GM18870 (cell line): ENCODE results near the gene CAPN6.

Source experiments
- ATAC-seq: cut with Tn5 transposase; IDR thresholded peaks from one replicate; pipeline ENCODE4 v1.9.1; 2021; ENCODE audit warnings: moderate library complexity; ENCODE audit not compliant: unreplicated experiment

The CAPN6 gene, protein sequence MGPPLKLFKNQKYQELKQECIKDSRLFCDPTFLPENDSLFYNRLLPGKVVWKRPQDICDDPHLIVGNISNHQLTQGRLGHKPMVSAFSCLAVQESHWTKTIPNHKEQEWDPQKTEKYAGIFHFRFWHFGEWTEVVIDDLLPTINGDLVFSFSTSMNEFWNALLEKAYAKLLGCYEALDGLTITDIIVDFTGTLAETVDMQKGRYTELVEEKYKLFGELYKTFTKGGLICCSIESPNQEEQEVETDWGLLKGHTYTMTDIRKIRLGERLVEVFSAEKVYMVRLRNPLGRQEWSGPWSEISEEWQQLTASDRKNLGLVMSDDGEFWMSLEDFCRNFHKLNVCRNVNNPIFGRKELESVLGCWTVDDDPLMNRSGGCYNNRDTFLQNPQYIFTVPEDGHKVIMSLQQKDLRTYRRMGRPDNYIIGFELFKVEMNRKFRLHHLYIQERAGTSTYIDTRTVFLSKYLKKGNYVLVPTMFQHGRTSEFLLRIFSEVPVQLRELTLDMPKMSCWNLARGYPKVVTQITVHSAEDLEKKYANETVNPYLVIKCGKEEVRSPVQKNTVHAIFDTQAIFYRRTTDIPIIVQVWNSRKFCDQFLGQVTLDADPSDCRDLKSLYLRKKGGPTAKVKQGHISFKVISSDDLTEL

GRCh38 chrX:111270339-111270738 lies at the start of gene CAPN6:
CAPN6 (minus strand) TSS chrX:111270483; CDS start chrX:111263936, 6,547 bp downstream.
- no peak for ATAC-seq

DNA sequence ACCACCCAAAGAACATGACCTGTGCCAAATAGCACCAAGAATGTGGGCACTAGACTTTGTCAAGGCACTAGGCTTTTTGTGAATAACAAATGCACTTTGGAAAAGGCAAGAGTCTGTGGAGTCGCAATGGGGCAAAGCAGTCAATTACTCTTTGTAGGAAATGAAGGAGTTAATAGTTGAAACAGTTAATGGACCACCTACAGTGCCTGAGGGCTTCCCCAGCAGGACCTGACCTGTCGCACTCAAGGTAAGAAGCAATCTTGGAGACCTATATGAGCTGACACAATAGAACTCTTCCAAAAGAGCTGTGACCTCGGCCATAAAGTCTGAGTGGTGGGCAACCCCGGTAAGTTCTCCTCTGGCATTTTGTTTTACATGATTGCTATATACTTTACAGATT lies 49.2 kb upstream of the CAPN6 start:
- ATAC-seq, result no peak

DNA sequence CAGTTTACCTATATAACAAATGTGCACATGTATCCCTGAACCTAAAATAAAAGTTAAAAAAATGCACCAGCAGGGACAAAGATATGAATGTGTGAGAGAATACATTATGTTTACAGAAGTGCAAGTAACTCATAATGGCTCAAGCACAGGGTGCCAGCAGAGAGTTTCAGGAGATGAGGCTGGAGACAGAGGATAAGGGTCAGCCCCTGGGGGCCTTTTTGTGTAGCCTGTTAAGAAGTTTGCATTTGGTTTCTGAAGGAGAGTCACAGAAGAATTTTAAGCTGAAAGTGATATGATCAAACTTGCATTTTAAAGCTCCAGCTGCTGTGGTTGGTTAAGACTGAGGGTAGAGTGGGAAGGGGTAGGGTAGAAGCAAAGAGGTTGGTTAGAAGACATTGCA lies 48.6 kb upstream of the CAPN6 start:
- no peak for ATAC-seq

- no peak for ATAC-seq
These were observed 38.8 kb upstream of the CAPN6 start for GRCh38 chrX:111309083-111309482.

DNA sequence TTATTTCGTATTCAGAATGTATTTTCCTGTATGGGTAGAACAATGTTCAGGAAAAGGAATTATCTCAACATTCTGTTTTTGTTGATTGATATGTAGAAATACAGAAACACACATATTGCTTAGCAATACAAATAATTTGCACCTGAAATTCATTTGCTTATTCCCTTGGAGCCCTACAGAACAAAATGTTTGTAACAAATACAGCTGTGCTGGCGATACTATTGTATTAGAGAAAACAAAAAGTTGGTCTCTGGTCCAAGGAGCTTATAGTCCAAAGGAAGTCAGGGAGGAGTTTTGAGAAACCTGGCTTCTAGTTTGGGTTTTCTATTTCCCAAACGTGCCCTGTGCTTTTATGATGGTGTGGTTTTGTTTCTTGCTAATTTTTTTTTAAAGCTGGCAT lies 37.8 kb upstream of the CAPN6 start:
- ATAC-seq, result no peak

DNA sequence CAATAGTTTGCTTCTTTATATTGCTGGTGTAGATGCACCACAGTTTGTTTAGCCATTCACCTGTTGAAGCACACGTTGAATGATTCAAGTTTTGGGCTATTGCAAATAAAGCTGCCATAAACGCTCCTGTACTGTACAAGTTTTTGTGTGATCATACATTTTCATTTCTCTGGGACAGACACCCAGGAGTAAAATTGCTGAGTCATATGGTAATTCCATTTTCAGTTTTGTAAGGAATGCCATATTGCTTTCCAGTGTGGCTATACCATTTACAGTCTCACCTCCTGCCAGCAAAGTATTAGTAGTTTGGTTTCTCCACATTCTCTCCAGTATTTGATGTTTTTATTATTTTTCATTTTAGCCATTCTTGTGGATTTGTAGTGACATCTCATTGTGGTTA lies 32.0 kb upstream of the CAPN6 start:
- ATAC-seq, result no peak

GRCh38 chrX:111288841-111289240 lies 18.6 kb upstream of the CAPN6 start:
- ATAC-seq, result no peak

DNA sequence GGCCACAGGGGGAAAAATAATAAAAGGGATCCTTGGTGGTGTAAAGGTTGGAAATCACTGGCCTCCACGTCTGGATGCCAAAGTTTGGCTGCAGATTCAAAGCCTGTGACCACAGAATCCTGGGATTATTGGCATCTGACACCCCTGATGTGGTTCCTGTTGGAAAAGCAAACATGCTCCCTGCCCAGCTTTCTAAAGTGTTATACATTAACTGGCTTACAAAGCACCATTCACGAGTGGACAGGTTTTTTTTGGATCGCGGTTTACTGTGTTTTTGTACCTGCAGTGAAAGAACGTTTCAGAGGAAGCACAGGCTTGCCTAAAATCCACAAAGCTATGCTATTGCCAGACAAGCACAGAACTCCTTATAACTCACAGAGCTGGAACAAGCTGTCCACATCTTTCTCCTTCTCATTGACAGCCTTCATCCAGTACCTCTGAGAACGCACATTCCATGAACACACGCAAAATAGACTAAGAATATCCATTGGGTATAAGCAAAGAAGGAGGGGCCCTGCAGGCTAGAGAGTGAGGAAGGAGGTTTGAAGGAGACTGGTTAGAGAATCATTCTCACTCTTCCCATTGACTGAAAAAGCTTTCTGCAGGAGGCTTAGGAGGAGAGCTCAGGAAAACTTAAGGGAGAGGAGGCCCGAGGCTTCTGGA lies 14.5 kb upstream of the CAPN6 start:
- no peak for ATAC-seq

DNA sequence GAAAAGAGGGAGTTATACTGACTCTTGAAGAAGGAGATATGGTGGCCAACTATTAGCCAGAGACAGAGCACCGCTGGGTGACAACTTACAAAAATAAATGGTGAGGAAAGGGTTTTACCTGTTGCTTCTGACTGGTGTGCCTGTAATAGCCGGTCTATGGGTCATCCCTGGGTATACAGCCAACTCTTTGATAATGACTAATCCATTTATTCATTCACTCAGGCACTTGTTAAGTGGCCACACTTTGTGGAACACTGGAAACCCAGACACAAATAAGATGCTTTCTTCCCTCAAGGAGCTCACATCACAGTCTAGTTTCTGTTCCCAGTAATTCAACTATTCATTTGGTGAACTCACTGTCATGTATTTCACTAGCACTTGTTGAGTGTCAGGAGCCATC lies 13.2 kb upstream of the CAPN6 start:
- no peak for ATAC-seq

GRCh38 chrX:111282991-111283390 lies 12.7 kb upstream of the CAPN6 start:
- ATAC-seq, result no peak

DNA sequence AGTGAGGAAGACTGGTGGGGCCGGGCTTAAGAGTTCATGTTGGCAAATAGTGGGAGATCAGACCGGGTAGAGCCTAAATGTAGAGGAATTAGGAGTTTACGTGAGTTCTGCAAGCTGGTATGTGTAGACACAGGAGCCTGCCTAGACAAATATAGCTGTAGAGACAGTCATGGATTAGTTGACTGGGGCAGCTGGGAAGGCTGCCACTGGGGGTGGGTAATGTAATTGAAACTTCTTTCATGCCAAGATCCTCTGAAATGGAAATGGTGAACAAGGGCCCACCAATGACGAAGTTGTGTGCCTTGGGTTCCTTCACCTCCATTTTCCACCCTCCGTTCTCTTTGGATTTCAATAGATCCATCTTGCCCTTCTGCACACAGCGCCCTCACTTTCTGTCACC lies 11.9 kb upstream of the CAPN6 start:
- ATAC-seq, result no peak

GRCh38 chrX:111268506-111268905 lies 1.8 kb downstream of the CAPN6 start:
- ATAC-seq, result no peak

DNA sequence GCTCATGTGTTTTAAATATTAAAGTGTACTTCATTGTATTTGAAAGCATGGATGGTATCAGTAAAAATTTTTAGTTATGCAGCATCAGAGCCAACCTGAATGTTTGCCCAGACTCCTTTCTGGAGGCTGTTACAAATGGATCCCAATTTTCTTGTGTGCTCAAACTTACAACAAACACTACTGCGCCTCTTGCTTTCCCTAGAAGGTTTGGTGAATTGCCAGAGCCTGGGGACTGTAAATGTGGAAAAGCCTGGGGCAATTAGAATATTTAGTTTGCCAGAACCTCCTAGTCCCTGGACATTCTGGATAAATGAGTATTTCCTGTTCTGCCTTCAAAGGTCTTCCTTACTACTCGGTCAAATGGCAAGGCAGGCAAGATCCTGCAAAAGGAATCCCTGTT lies 4.8 kb downstream of the CAPN6 start:
- no peak for ATAC-seq

DNA sequence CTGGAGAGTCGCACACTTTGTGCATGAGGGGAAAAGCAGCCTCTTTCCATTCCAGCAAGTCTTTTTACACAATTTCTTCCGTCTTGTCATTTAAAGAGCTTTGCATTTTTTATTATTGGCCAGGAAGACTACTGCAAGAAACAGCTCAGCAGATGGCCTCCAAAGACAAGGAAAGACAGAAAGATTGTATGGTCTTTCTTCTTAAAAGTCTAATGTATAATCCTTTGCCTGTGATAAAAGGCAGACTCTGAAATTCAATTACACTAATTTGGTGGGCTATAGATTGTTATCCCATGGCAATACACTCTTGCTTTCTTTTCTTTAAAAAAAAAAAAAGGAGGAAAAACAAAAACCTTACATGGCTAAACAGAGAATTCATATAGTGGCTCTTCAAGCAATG lies 5.9 kb downstream of the CAPN6 start:
- no peak for ATAC-seq

- ATAC-seq, result no peak
These were observed 8.2 kb downstream of the CAPN6 start for GRCh38 chrX:111262086-111262485.

DNA sequence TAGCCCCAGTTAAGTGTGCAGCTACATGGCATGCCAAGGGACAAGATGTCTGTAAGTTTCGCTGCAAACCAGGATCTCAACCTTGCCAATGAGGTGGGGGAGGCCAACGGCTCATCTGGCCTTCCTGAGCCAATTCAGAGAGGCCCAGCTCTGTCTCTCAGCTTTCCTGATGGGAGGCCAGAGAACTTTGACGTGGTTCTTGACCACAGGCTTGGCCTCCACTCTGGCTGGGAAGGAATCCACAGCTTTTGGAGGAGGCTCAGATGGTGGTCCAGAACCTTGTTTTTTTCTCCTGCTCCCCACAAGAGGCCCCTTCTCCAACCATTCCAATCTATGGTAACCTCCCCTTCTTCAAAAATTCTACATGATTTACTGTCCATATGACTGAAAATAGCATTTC lies 9.8 kb downstream of the CAPN6 start:
- ATAC-seq, result no peak

DNA sequence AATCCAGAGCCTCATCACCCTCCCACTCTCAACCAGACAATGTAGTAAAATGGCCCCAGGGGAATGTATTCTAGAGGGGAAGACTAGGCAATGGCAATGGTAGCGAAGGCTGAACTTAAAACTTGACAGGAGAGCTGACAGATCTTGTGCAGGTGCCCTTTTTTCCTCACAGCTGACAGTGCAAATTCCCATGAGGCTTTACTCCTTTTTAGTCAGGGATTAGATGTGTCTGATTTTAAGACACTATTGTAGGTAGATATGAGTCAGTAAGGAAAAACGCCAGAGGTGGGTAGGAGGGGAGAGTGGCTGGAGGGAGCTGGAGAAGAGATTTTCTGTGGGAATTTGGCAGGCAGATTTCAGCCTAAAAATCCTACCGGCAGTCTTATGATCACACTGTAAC lies 10.7 kb downstream of the CAPN6 start:
- ATAC-seq, result no peak

DNA sequence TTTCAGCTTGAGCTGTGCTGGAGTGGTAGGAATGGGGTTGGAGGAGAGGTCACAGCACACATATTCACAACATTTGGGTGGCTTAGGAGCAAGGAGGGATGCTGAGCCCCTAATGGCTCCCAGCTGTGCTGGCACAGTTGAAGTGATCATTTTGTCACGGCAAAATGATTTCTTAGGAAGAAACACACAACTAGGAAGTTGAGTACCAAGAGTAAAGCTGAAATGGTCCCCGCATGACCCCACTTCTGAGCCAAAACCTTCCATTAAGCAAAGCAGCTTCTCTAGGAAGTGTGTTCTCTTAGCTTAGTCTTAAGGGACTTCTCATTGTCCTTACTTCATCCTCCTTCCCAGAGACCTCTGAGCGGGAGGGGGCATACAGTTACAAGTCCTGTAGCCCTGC lies 12.6 kb downstream of the CAPN6 start:
- ATAC-seq, result no peak

DNA sequence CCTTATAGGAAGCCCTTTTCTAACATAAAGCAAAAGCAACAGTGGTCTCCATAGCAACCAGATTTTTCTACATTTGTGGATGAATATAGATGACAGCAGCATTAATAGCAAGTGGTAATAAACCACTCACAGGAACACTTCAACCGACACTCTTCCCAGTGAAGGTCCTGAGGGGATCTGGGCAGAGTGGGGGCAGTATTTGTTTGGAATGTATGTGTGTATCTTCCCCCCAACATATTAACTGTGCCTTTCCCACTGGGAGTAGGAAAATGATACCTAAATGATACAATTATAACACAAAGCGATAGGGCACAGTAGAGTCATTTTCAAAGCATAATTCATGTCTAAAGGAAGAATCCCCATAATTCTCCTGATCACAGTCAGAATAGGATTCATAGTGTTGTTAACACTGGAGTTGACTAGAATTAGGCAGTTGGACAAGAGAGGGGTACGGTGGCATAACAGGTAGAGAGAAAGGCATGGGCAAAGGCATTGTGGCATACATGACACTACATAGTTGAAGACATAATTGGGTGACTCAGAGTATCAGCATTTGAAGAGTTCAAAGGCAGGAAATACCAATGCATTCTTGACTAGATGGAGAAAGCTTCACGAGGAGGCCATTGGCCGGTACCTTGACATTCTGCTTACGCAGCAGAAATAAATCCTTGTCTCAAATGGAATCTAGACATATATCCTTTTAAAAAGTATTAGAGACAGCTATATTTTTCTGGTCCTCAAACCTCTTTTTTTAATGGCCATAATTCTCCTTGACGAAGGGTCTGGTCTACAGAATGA lies 15.2 kb downstream of the CAPN6 start:
- no peak for ATAC-seq

DNA sequence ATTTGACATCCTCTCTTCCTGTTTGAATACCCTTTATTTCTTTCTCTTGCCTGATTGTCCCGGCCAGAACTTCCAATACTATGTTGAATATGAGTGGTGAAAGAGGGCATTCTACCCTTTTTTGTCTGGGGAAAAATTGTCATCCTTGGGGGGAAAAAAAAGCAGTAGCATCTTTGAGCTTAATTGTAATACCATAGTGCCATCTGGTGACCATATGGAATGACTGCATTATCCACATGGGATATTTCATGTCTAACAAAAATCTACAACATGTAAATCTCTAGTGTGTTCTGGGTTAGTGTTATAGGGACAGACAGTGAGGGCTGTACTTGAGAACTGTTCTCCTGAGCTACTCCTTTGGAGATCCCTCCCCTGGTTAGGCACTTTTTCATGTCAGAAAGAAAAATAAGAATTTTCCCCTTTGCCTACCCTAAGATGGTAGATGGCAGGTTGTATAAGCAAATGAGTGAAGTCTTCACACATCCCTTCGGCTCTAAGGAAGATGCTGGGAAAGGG lies 26.0 kb downstream of the CAPN6 start:
- no peak for ATAC-seq

GRCh38 chrX:111216293-111216801 lies 53.9 kb downstream of the CAPN6 start:
- ATAC-seq, result no peak
